ENCODE data around the gene HJV. TPM values are rescaled to one million over a fixed set of nuclear protein-coding genes. Genes with fewer than 3 reads are reported as not detected.

Gene HJV
- total and polyA plus RNA-seq, 2 of the 13 experiments (the other 11 are each of a cell fraction or from before 2014, with no cell fraction given): 0.18 TPM; not detected in 1

GRCh38 chr1:146036965-146037646, 15.6 kb upstream of the HJV start (continued):
- TF ChIP-seq, protein P1, sequence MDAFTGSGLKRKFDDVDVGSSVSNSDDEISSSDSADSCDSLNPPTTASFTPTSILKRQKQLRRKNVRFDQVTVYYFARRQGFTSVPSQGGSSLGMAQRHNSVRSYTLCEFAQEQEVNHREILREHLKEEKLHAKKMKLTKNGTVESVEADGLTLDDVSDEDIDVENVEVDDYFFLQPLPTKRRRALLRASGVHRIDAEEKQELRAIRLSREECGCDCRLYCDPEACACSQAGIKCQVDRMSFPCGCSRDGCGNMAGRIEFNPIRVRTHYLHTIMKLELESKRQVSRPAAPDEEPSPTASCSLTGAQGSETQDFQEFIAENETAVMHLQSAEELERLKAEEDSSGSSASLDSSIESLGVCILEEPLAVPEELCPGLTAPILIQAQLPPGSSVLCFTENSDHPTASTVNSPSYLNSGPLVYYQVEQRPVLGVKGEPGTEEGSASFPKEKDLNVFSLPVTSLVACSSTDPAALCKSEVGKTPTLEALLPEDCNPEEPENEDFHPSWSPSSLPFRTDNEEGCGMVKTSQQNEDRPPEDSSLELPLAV (CRISPR knock-in tag; conservative IDR thresholded peaks at IDR 0.05; ENCODE audit: low read depth): no peak
- TF ChIP-seq ETV5 (CRISPR knock-in tag; IDR thresholded peaks at IDR 0.05; ENCODE audit: borderline replicate concordance): peak; percentile 18; the same call in 1 of the 2 replicates
- TF ChIP-seq ZNF282 (IDR thresholded peaks at IDR 0.05; ENCODE audit: partially characterized antibody): no peak
- TF ChIP-seq RXRA (CRISPR knock-in tag; IDR thresholded peaks at IDR 0.05): no peak
- TF ChIP-seq KAT7 (CRISPR knock-in tag; IDR thresholded peaks at IDR 0.05; ENCODE audit: borderline replicate concordance): peak; percentile 3; the same call in 1 of the 2 replicates
- no peak for TF ChIP-seq ZFYVE20 (CRISPR knock-in tag; IDR thresholded peaks at IDR 0.05; ENCODE audit: borderline replicate concordance, low read depth)
- no peak for TF ChIP-seq ZNF512B (CRISPR knock-in tag; IDR thresholded peaks at IDR 0.05; ENCODE audit: borderline replicate concordance)
- TF ChIP-seq ZNF207 (IDR thresholded peaks at IDR 0.05; ENCODE audit: borderline replicate concordance): no peak
- TF ChIP-seq, protein P2, sequence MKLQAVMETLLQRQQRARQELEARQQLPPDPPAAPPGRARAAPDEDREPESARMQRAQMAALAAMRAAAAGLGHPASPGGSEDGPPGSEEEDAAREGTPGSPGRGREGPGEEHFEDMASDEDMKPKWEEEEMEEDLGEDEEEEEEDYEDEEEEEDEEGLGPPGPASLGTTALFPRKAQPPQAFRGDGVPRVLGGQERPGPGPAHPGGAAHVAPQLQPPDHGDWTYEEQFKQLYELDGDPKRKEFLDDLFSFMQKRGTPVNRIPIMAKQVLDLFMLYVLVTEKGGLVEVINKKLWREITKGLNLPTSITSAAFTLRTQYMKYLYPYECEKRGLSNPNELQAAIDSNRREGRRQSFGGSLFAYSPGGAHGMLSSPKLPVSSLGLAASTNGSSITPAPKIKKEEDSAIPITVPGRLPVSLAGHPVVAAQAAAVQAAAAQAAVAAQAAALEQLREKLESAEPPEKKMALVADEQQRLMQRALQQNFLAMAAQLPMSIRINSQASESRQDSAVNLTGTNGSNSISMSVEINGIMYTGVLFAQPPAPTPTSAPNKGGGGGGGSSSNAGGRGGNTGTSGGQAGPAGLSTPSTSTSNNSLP (IDR thresholded peaks at IDR 0.05; ENCODE audit: low read depth, low read length): peak; percentile 61
- TF ChIP-seq, protein P3, sequence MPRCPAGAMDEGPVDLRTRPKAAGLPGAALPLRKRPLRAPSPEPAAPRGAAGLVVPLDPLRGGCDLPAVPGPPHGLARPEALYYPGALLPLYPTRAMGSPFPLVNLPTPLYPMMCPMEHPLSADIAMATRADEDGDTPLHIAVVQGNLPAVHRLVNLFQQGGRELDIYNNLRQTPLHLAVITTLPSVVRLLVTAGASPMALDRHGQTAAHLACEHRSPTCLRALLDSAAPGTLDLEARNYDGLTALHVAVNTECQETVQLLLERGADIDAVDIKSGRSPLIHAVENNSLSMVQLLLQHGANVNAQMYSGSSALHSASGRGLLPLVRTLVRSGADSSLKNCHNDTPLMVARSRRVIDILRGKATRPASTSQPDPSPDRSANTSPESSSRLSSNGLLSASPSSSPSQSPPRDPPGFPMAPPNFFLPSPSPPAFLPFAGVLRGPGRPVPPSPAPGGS (CRISPR knock-in tag; IDR thresholded peaks at IDR 0.05): no peak
- TF ChIP-seq ZNF460 (CRISPR knock-in tag; IDR thresholded peaks at IDR 0.05; ENCODE audit: borderline replicate concordance): no peak
- TF ChIP-seq ZNF329 (CRISPR knock-in tag; IDR thresholded peaks at IDR 0.05; ENCODE audit: low read depth): no peak
- TF ChIP-seq TOE1 (CRISPR knock-in tag; IDR thresholded peaks at IDR 0.05): no peak
- TF ChIP-seq, protein P4, sequence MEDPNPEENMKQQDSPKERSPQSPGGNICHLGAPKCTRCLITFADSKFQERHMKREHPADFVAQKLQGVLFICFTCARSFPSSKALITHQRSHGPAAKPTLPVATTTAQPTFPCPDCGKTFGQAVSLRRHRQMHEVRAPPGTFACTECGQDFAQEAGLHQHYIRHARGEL (CRISPR knock-in tag; IDR thresholded peaks at IDR 0.05): no peak
- no peak for TF ChIP-seq SUZ12 (IDR thresholded peaks at IDR 0.05; ENCODE audit: low read depth, low read length)
- TF ChIP-seq, protein P5, sequence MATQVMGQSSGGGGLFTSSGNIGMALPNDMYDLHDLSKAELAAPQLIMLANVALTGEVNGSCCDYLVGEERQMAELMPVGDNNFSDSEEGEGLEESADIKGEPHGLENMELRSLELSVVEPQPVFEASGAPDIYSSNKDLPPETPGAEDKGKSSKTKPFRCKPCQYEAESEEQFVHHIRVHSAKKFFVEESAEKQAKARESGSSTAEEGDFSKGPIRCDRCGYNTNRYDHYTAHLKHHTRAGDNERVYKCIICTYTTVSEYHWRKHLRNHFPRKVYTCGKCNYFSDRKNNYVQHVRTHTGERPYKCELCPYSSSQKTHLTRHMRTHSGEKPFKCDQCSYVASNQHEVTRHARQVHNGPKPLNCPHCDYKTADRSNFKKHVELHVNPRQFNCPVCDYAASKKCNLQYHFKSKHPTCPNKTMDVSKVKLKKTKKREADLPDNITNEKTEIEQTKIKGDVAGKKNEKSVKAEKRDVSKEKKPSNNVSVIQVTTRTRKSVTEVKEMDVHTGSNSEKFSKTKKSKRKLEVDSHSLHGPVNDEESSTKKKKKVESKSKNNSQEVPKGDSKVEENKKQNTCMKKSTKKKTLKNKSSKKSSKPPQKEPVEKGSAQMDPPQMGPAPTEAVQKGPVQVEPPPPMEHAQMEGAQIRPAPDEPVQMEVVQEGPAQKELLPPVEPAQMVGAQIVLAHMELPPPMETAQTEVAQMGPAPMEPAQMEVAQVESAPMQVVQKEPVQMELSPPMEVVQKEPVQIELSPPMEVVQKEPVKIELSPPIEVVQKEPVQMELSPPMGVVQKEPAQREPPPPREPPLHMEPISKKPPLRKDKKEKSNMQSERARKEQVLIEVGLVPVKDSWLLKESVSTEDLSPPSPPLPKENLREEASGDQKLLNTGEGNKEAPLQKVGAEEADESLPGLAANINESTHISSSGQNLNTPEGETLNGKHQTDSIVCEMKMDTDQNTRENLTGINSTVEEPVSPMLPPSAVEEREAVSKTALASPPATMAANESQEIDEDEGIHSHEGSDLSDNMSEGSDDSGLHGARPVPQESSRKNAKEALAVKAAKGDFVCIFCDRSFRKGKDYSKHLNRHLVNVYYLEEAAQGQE (IDR thresholded peaks at IDR 0.05; ENCODE audit: borderline replicate concordance in 1 of 2, low read depth in 1 of 2, low read length in 2 of 2): no peak
- no peak for TF ChIP-seq ZNF549 (CRISPR knock-in tag; IDR thresholded peaks at IDR 0.05)
